NB4 (cell line): Measurements from ENCODE around the gene DCUN1D4.

Source experiments
- POLR2A ChIP-seq: IDR thresholded peaks from 2 replicates; pipeline ENCODE4 v1.6.1; 2011; ENCODE audit warnings: mild to moderate bottlenecking; ENCODE audit not compliant: insufficient read length; ENCODE audit errors: extremely low read depth
- TF ChIP-seq, protein P1 (sequence below): IDR thresholded peaks from one replicate; pipeline ENCODE4 v1.5.1; 2012; ENCODE audit warnings: low read depth, low read length

DNA sequence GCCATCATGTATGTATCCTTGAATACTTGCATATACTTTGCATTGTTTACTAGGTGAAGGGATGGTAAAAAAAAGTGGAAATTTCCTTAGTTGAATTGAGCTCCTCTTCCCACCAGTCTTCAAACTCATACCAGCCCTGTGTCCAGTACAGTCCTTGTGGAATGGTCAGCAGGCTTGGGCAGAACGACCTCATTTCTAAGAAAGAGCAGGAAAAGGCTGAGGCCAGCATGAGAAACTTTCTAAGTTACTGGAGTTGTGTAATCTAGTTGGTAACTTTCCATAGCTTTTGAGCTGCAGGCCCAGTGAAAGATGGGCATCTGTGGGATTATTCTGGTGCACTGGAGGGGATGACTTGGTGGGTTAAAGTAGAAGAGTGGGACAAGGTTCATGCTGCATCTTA lies 87.6 kb downstream of the DCUN1D4 start:
- TF ChIP-seq, protein P1, sequence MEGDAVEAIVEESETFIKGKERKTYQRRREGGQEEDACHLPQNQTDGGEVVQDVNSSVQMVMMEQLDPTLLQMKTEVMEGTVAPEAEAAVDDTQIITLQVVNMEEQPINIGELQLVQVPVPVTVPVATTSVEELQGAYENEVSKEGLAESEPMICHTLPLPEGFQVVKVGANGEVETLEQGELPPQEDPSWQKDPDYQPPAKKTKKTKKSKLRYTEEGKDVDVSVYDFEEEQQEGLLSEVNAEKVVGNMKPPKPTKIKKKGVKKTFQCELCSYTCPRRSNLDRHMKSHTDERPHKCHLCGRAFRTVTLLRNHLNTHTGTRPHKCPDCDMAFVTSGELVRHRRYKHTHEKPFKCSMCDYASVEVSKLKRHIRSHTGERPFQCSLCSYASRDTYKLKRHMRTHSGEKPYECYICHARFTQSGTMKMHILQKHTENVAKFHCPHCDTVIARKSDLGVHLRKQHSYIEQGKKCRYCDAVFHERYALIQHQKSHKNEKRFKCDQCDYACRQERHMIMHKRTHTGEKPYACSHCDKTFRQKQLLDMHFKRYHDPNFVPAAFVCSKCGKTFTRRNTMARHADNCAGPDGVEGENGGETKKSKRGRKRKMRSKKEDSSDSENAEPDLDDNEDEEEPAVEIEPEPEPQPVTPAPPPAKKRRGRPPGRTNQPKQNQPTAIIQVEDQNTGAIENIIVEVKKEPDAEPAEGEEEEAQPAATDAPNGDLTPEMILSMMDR: no peak
- no peak for TF ChIP-seq POLR2A
